Dermis microvascular lymphatic vessel endothelial cell (primary cell): ENCODE data around the gene SYT8. TPM values are rescaled to one million over a fixed set of nuclear protein-coding genes. Genes with fewer than 3 reads are reported as not detected.
"Not testable (repeated sequence)": the region's sequence is repeated elsewhere in the genome, so short reads cannot be mapped to it uniquely, and the experiment has no call there.

Experiments
- DNase-seq, 2 donors: peaks; one replicate each; pipeline versions ENCODE4 v3.0.0 to v3.0.0-alpha.2; 2010; ENCODE audit warnings: low read depth in 2 of 2
- total RNA-seq: library from RNA; depleted of rRNA; stranded (reverse); fragments of >200 nt; gene quantifications from 2 replicates; pipeline ENCODE4 v1.2.1, GENCODE V29; 2014

Gene SYT8
- total RNA-seq, 1 donor from 2014 or later = under 0.01 TPM

DNA sequence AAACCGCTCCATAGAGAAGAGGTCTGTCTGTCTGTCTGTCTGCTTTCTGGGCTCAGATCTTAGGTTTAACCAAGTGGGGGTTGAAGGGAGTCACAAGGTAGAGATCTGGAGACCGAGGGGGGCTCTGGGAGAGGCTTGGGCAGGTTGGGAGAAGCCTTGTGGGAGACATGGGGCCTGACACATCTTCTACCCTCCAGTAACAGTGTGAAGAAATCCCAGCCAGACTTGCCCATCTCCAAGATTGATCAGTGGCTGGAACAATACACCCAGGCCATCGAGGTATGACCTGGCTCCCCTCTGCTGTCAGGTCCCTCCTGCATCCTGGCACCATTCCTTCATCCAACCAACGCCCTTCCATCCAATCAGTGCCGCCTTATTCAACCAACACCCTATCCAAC is 49.5 kb downstream of the SYT8 start:
- DNase-seq = no peak

- not testable (repeated sequence) for DNase-seq
Observed at GRCh38 chr11:1886551-1886950, 51.8 kb downstream of the SYT8 start.

Other genes with a start within 250 kb of the SYT8 start
- gene KRTAP5-1, start 249.7 kb upstream of the SYT8 start, total RNA-seq = not detected in 2 replicates
- gene KRTAP5-2, start 236.7 kb upstream of the SYT8 start, total RNA-seq = not detected in 2 replicates
- gene KRTAP5-3, start 226.5 kb upstream of the SYT8 start, total RNA-seq = not detected in 2 replicates
- not detected in 2 replicates for gene KRTAP5-4, start 212.9 kb upstream of the SYT8 start, total RNA-seq
- gene KRTAP5-5, start 205.2 kb upstream of the SYT8 start, total RNA-seq = not detected in 2 replicates
- gene KRTAP5-6, start 137.8 kb upstream of the SYT8 start, total RNA-seq = 0.13 and 0.25 TPM in 2 replicates
- gene IFITM10, start 84.4 kb upstream of the SYT8 start, total RNA-seq = 0.39 and 1.3 TPM in 2 replicates
- 105 and 909 TPM in 2 replicates for gene CTSD, start 71.1 kb upstream of the SYT8 start, total RNA-seq
- gene TNNI2, start 4.0 kb downstream of the SYT8 start, total RNA-seq = not detected in 2 replicates
- gene LSP1, start 18.1 kb downstream of the SYT8 start, total RNA-seq = under 0.01 TPM in 2 replicates
- gene PRR33, start 56.9 kb downstream of the SYT8 start, total RNA-seq = not detected in 2 replicates
- gene TNNT3, start 84.7 kb downstream of the SYT8 start, total RNA-seq = not detected in 2 replicates
- gene MRPL23, start 112.3 kb downstream of the SYT8 start, total RNA-seq = 48.3 and 94.5 TPM in 2 replicates
- gene H19, start 162.9 kb downstream of the SYT8 start, total RNA-seq = 5.5 and 162 TPM in 2 replicates